Activated CD4-positive, CD25-positive, alpha-beta regulatory T cell (primary cell): ENCODE measurements around the gene GRIA4.
"Not testable (repeated sequence)": the region's sequence is repeated elsewhere in the genome, so short reads cannot be mapped to it uniquely, and the experiment has no call there.

Source experiments
- DNase-seq, 4 experiments: peaks; one replicate each; lab custom pipeline; 2025; lab: John Stamatoyannopoulos, UW

Gene GRIA4

GRCh38 chr11:105860105-105860504 lies 250.2 kb downstream of the GRIA4 start:
- no peak for DNase-seq

GRCh38 chr11:105861225-105861624 lies 251.4 kb downstream of the GRIA4 start:
- no peak for DNase-seq

- DNase-seq = no peak
Observed at GRCh38 chr11:105862736-105863367, 253.0 kb downstream of the GRIA4 start.

GRCh38 chr11:105863523-105863922 lies 253.7 kb downstream of the GRIA4 start:
- no peak for DNase-seq

GRCh38 chr11:105867742-105868141 lies 257.9 kb downstream of the GRIA4 start:
- DNase-seq = no peak

- no peak for DNase-seq
Observed at GRCh38 chr11:105868762-105869285, 259.0 kb downstream of the GRIA4 start.

- DNase-seq = no peak
Observed at GRCh38 chr11:105870516-105871113, 260.7 kb downstream of the GRIA4 start.

GRCh38 chr11:105878510-105878909 lies 268.6 kb downstream of the GRIA4 start:
- no peak for DNase-seq

GRCh38 chr11:105878927-105879326 lies 269.1 kb downstream of the GRIA4 start:
- not testable (repeated sequence) for DNase-seq

GRCh38 chr11:105881027-105881426 lies 271.2 kb downstream of the GRIA4 start:
- DNase-seq = no peak

GRCh38 chr11:105884436-105884835 lies 274.6 kb downstream of the GRIA4 start:
- no peak for DNase-seq

- DNase-seq = no peak
Observed at GRCh38 chr11:105891685-105892084, 281.8 kb downstream of the GRIA4 start.

GRCh38 chr11:105897161-105897560 lies 287.3 kb downstream of the GRIA4 start:
- no peak for DNase-seq

GRCh38 chr11:105899772-105900171 lies 289.9 kb downstream of the GRIA4 start:
- no peak for DNase-seq

- DNase-seq = no peak
Observed at GRCh38 chr11:105900515-105901035, 290.7 kb downstream of the GRIA4 start.

- DNase-seq = no peak
Observed at GRCh38 chr11:105903113-105903512, 293.2 kb downstream of the GRIA4 start.

- DNase-seq = no peak
Observed at GRCh38 chr11:105906517-105906916, 296.6 kb downstream of the GRIA4 start.

- DNase-seq = no peak
Observed at GRCh38 chr11:105907319-105907718, 297.4 kb downstream of the GRIA4 start.

GRCh38 chr11:105910095-105910715 lies 300.3 kb downstream of the GRIA4 start:
- DNase-seq = no peak

- no peak for DNase-seq
Observed at GRCh38 chr11:105911454-105911853, 301.6 kb downstream of the GRIA4 start.

- no peak for DNase-seq
Observed at GRCh38 chr11:105912666-105913065, 302.8 kb downstream of the GRIA4 start.

- no peak for DNase-seq
Observed at GRCh38 chr11:105915021-105915420, 305.1 kb downstream of the GRIA4 start.

GRCh38 chr11:105918039-105918438 lies 308.2 kb downstream of the GRIA4 start:
- DNase-seq = no peak
